HepG2 (cell line): ENCODE results near the gene CD36. TPM values are rescaled to one million over a fixed set of nuclear protein-coding genes. Genes with fewer than 3 reads are reported as not detected.
A peak's percentile ranks its signal among the peaks of the same experiment; 100 is the strongest.

Experiments
- CBFB ChIP-seq: sonication (generic); formaldehyde crosslinking; IDR thresholded peaks from 2 replicates; pipeline ENCODE4 v1.4.0; 2020; ENCODE audit warnings: missing genetic modification reagents
- CHCHD3 ChIP-seq: sonication (generic); formaldehyde crosslinking; IDR thresholded peaks from 2 replicates; pipeline ENCODE4 v1.8.0; 2022; ENCODE audit warnings: mild to moderate bottlenecking, missing genetic modification reagents, moderate library complexity
- CHD2 ChIP-seq: IDR thresholded peaks from 2 replicates; pipeline ENCODE4 v1.6.1; 2011; ENCODE audit warnings: low read depth, low read length, improper control_type of control experiment
- GFI1 ChIP-seq: sonication (generic); formaldehyde crosslinking; IDR thresholded peaks from 2 replicates; pipeline ENCODE4 v1.5.0; 2020; ENCODE audit warnings: missing genetic modification reagents, mild to moderate bottlenecking, borderline replicate concordance
- HNF4G ChIP-seq, 2 experiments: sonication (generic) in 1 of 2; formaldehyde crosslinking in 1 of 2; IDR thresholded peaks; 2 replicates each; pipeline versions ENCODE4 v1.4.0 to v1.6.1; 2011 to 2020; ENCODE audit warnings: borderline replicate concordance in 2 of 2, low read depth in 2 of 2, mild to moderate bottlenecking in 2 of 2, low read length in 1 of 2, missing genetic modification reagents in 1 of 2, moderate library complexity in 1 of 2
- HOXD1 ChIP-seq: sonication (generic); formaldehyde crosslinking; IDR thresholded peaks from 2 replicates; pipeline ENCODE4 v1.5.0; 2020; ENCODE audit warnings: missing genetic modification reagents
- IKZF1 ChIP-seq: fragments of 450-650 bp; IDR thresholded peaks from 2 replicates; pipeline ENCODE4 v1.7.1; 2016
- ISL2 ChIP-seq: sonication (generic); formaldehyde crosslinking; IDR thresholded peaks from 2 replicates; pipeline ENCODE4 v1.5.0; 2020; ENCODE audit warnings: missing genetic modification reagents
- KIAA2018 ChIP-seq: sonication (generic); formaldehyde crosslinking; IDR thresholded peaks from 2 replicates; pipeline ENCODE4 v1.5.0; 2020; ENCODE audit warnings: mild to moderate bottlenecking, missing genetic modification reagents, borderline replicate concordance
- PCBP1 ChIP-seq: fragments of 200-400 bp; formaldehyde crosslinking; IDR thresholded peaks from 2 replicates; pipeline ENCODE4 v1.6.1; 2017; ENCODE audit warnings: mild to moderate bottlenecking, low read depth, low read length, borderline replicate concordance
- POLR2AphosphoS2 ChIP-seq: IDR thresholded peaks from 2 replicates; pipeline ENCODE4 v1.6.1; 2011; ENCODE audit warnings: low read depth, low read length, improper control_type of control experiment
- SCMH1 ChIP-seq: sonication (generic); formaldehyde crosslinking; IDR thresholded peaks from 2 replicates; pipeline ENCODE4 v1.9.0; 2021; ENCODE audit warnings: missing genetic modification reagents, mild to moderate bottlenecking, borderline replicate concordance
- SIX1 ChIP-seq: sonication (generic); formaldehyde crosslinking; IDR thresholded peaks from 2 replicates; pipeline ENCODE4 v1.4.0; 2020; ENCODE audit warnings: missing genetic modification reagents, borderline replicate concordance
- SOX5 ChIP-seq: IDR thresholded peaks from 2 replicates; pipeline ENCODE4 v1.6.1; 2016; ENCODE audit warnings: borderline replicate concordance
- ZBTB39 ChIP-seq: sonication (generic); formaldehyde crosslinking; IDR thresholded peaks from 2 replicates; pipeline ENCODE4 v1.5.0; 2020; ENCODE audit warnings: missing genetic modification reagents
- ZIK1 ChIP-seq: sonication (generic); formaldehyde crosslinking; IDR thresholded peaks from 2 replicates; pipeline ENCODE4 v1.5.0; 2020; ENCODE audit warnings: mild to moderate bottlenecking, low read depth, missing genetic modification reagents, borderline replicate concordance
- ZNF121 ChIP-seq: sonication (generic); formaldehyde crosslinking; IDR thresholded peaks from 2 replicates; pipeline ENCODE4 v1.5.0; 2020; ENCODE audit warnings: mild to moderate bottlenecking, missing genetic modification reagents
- ZNF629 ChIP-seq: sonication (generic); formaldehyde crosslinking; conservative IDR thresholded peaks from 2 replicates; pipeline ENCODE4 v1.5.0; 2020; ENCODE audit warnings: missing genetic modification reagents
- ZNF644 ChIP-seq: IDR thresholded peaks from 2 replicates; pipeline ENCODE4 v1.6.1; 2016; ENCODE audit warnings: low read depth
- ZNF674 ChIP-seq: sonication (generic); formaldehyde crosslinking; IDR thresholded peaks from 2 replicates; pipeline ENCODE4 v1.5.0; 2020; ENCODE audit warnings: low read depth, mild to moderate bottlenecking, missing genetic modification reagents
- ZNF772 ChIP-seq: sonication (generic); formaldehyde crosslinking; IDR thresholded peaks from 2 replicates; pipeline ENCODE4 v1.5.0; 2020; ENCODE audit warnings: mild to moderate bottlenecking, missing genetic modification reagents
- ZNF841 ChIP-seq: sonication (generic); formaldehyde crosslinking; IDR thresholded peaks from 2 replicates; pipeline ENCODE4 v1.8.1; 2023; ENCODE audit warnings: missing genetic modification reagents, borderline replicate concordance
- polyA plus RNA-seq, 8 experiments: library from polyadenylated mRNA; depleted of rRNA in 3 of 8; stranded (reverse) in 7 of 8; unstranded in 1 of 8; fragments of >200 nt; fragmentation: Illumina TruSeq in 4 of 8; extraction: Trizol in 4 of 8; gene quantifications; 2 replicates each; pipeline versions ENCODE4 v1.2.1 to v1.2.3, GENCODE V29; 2011 to 2016; ENCODE audit warnings: low read depth in 4 of 8, missing spikeins in 1 of 8, mixed read lengths in 1 of 8; ENCODE audit not compliant: insufficient read depth in 1 of 8
- total RNA-seq, 5 experiments: library from RNA; depleted of rRNA; stranded (reverse); fragments of >200 nt; fragmentation: Illumina TruSeq; extraction: Trizol; gene quantifications; 2 replicates each; pipeline ENCODE4 v1.2.3, GENCODE V29; 2016; ENCODE audit warnings: low read depth in 1 of 5

CD36 gene
- total and polyA plus RNA-seq, 2 of the 13 experiments (the other 11 are each of a cell fraction or from before 2014, with no cell fraction given) = 2.8 to 4.8 TPM

- TF ChIP-seq ZBTB39 = no peak
- no peak for TF ChIP-seq ZNF772 (CRISPR knock-in tag)
- no peak for TF ChIP-seq PCBP1
- TF ChIP-seq SOX5 (CRISPR knock-in tag) = peak; percentile 45; the same call in 1 of the 2 replicates
- TF ChIP-seq SIX1 = peak; percentile 21; the same call in 1 of the 2 replicates
- TF ChIP-seq ZNF644 (CRISPR knock-in tag) = peak; percentile 89
- TF ChIP-seq ZNF629 (CRISPR knock-in tag) = 0 out of 2 replicates have a peak, but pooled peaks have one; percentile 34
- TF ChIP-seq GFI1 = 0 out of 2 replicates have a peak, but pooled peaks have one; percentile 28
- TF ChIP-seq CHD2 = no peak
- TF ChIP-seq ZNF841 = no peak
- peak; percentile 42; the same call in 1 of the 2 replicates for TF ChIP-seq ISL2 (CRISPR knock-in tag)
- peak; percentile 89 for TF ChIP-seq HNF4G (IDR thresholded peaks at IDR 0.05; ENCODE audit: borderline replicate concordance, low read depth, low read length)
- no peak for TF ChIP-seq HNF4G (CRISPR knock-in tag; IDR thresholded peaks at IDR 0.05; ENCODE audit: borderline replicate concordance, low read depth)
- TF ChIP-seq KIAA2018 (CRISPR knock-in tag) = no peak
- TF ChIP-seq CBFB (CRISPR knock-in tag) = no peak
- no peak for TF ChIP-seq SCMH1 (CRISPR knock-in tag)
- TF ChIP-seq HOXD1 (CRISPR knock-in tag) = no peak
- TF ChIP-seq CHCHD3 (CRISPR knock-in tag) = no peak
- TF ChIP-seq ZNF674 (CRISPR knock-in tag) = no peak
- TF ChIP-seq POLR2AphosphoS2 = no peak
- TF ChIP-seq IKZF1 = no peak
- TF ChIP-seq ZIK1 = no peak
- TF ChIP-seq ZNF121 (CRISPR knock-in tag) = no peak
These were observed 4.4 kb downstream of the CD36 start (continued) for GRCh38 chr7:80642871-80643270.
